Activated T-cell treated with anti-CD3 and anti-CD28 coated beads, Interleukin-2, amount 50 U/mL, for 4 hours (primary cell): ENCODE measurements around the gene ATL1. TPM values are rescaled to one million over a fixed set of nuclear protein-coding genes. Genes with fewer than 3 reads are reported as not detected.

Experiments used
- ATAC-seq, 2 donors: fragments of 200-7000 bp; cut with Tn5 transposase; one replicate each; pipeline ENCODE4 v1.10.0; 2021
- DNase-seq: peaks from one replicate; pipeline ENCODE4 v3.0.0-alpha.2; 2020
- H3K27me3 Mint-ChIP-seq: one replicate; pipeline ENCODE4 v1.8.0; 2021; ENCODE audit warnings: low read depth, mixed read lengths
- H3K36me3 Mint-ChIP-seq: one replicate; pipeline ENCODE4 v1.8.0; 2022; ENCODE audit warnings: mixed read lengths; ENCODE audit not compliant: insufficient read depth
- H3K4me1 Mint-ChIP-seq: one replicate; pipeline ENCODE4 v1.8.0; 2021; ENCODE audit warnings: low read depth, mixed read lengths
- H3K4me3 Mint-ChIP-seq: one replicate; pipeline ENCODE4 v1.8.0; 2021; ENCODE audit warnings: mild to moderate bottlenecking, moderate library complexity, mixed read lengths
- H3K9me3 Mint-ChIP-seq: one replicate; pipeline ENCODE4 v1.8.0; 2021; ENCODE audit warnings: mixed read lengths
- total RNA-seq, 3 donors: library from RNA; stranded (reverse); gene quantifications; one replicate each; pipeline ENCODE4 v1.2.1, GENCODE V29; 2021

The ATL1 gene
- total RNA-seq, 3 donors from 2014 or later = 0.37 to 0.79 (median 0.43) TPM

- DNase-seq (no peak), ATAC-seq (no peak)
- Mint-ChIP-seq H3K4me3 (no peak overlapping the region), H3K9me3 (no peaks in the 10 kb centered on the region), H3K27me3 (no peaks in the 10 kb centered on the region), H3K36me3 (peaks cover 11% of the 10 kb centered on the region), H3K4me1 (peaks cover 17% of the 10 kb centered on the region)
Observed at GRCh38 chr14:50667684-50667995, 107.7 kb downstream of the ATL1 start.

- Mint-ChIP-seq H3K4me3 (no peak within 1 kb of the TSS), H3K27me3 (no peaks in the 10 kb centered on the region), H3K9me3 (no peaks in the 10 kb centered on the region), H3K4me1 (peaks cover 15% of the 10 kb centered on the region), H3K36me3 (peaks cover 9% of the 10 kb centered on the region)
- DNase-seq = peak; percentile 36
- ATAC-seq = peak; percentile 75 to 81
Observed at GRCh38 chr14:50667996-50668825, 108.3 kb downstream of the ATL1 start, which contains the start of gene SAV1. Gene SAV1, minus strand, starts transcription at chr14:50668306. Its CDS starts 339 bp downstream, at chr14:50667967.

- Mint-ChIP-seq H3K4me1 (peaks cover 15% of the 10 kb centered on the region), H3K27me3 (no peaks in the 10 kb centered on the region), H3K9me3 (no peaks in the 10 kb centered on the region), H3K36me3 (peaks cover 5% of the 10 kb centered on the region), H3K4me3 (no peak overlapping the region)
- DNase-seq (no peak), ATAC-seq (no peak)
Observed at GRCh38 chr14:50668826-50669143, 108.8 kb downstream of the ATL1 start.

- Mint-ChIP-seq H3K36me3 (peaks cover 3% of the 10 kb centered on the region), H3K9me3 (no peaks in the 10 kb centered on the region), H3K27me3 (no peaks in the 10 kb centered on the region), H3K4me1 (peaks cover 15% of the 10 kb centered on the region), H3K4me3 (no peak overlapping the region)
- no peak for DNase-seq
- no peak for ATAC-seq
Observed at GRCh38 chr14:50669441-50669986, 109.6 kb downstream of the ATL1 start.

DNA sequence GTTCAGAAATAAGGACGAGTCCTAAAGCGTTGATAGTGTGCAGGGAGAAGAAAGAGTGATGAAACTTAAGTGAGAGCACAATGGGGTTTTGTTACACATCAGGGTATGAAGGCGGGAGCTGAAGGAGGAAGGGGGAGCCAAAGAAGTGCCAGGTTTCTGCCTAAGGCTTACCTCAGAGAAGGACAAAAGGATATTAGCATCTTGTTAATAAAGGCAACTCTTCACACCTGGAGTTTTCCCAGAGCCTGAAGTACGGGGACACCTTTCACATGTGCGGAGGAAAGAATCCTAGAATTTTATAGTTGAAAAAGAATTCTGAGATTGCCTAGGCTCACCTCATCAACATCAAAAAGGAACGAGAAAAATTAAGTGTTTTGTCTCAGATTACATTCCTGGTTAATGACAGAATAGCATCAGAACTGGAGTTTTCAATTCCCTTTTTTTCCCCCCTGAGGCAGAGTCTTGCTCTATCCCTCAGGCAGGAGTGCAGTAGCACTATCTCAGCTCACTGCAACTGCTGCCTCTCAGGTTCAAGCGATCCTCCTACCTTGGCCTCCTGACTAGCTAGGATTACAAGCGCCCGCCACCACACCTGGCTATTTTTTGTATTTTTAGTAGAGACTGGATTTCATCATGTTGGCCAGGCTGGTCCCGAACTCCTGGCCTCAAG lies 110.4 kb downstream of the ATL1 start:
- Mint-ChIP-seq H3K4me3 (no peak overlapping the region), H3K9me3 (no peaks in the 10 kb centered on the region), H3K4me1 (peaks cover 14% of the 10 kb centered on the region), H3K36me3 (no peaks in the 10 kb centered on the region), H3K27me3 (no peaks in the 10 kb centered on the region)
- DNase-seq (no peak), ATAC-seq (no peak)

GRCh38 chr14:50670866-50671256 lies 110.9 kb downstream of the ATL1 start:
- ATAC-seq (no peak), DNase-seq (no peak)
- H3K36me3 Mint-ChIP-seq = no peaks in the 10 kb centered on the region
- peaks cover 14% of the 10 kb centered on the region for H3K4me1 Mint-ChIP-seq
- no peak overlapping the region for H3K4me3 Mint-ChIP-seq
- H3K27me3 Mint-ChIP-seq = no peaks in the 10 kb centered on the region
- no peaks in the 10 kb centered on the region for H3K9me3 Mint-ChIP-seq

DNA sequence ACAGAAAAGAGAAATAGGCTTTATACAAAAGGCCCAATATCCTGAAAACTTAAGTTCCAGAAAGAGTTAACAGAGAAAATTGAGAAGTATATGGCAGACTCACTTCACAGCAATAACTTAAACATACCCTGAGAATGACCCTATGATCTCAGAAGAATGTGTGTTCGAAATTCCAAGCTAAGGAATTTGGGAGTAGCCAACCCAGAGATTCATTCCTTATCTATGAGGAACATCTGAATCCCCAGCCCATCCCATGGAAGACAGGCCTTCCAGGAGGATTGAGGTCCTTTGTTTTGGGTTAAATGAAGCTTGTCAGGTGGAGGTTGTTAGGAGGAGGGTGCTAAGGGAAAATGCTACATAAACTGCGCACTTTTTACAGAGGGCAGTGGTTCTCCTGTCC lies 115.7 kb downstream of the ATL1 start:
- Mint-ChIP-seq H3K9me3 (no peaks in the 10 kb centered on the region), H3K4me3 (no peak overlapping the region), H3K27me3 (no peaks in the 10 kb centered on the region), H3K36me3 (no peaks in the 10 kb centered on the region), H3K4me1 (peaks cover 12% of the 10 kb centered on the region)
- DNase-seq (no peak), ATAC-seq (no peak)

DNA sequence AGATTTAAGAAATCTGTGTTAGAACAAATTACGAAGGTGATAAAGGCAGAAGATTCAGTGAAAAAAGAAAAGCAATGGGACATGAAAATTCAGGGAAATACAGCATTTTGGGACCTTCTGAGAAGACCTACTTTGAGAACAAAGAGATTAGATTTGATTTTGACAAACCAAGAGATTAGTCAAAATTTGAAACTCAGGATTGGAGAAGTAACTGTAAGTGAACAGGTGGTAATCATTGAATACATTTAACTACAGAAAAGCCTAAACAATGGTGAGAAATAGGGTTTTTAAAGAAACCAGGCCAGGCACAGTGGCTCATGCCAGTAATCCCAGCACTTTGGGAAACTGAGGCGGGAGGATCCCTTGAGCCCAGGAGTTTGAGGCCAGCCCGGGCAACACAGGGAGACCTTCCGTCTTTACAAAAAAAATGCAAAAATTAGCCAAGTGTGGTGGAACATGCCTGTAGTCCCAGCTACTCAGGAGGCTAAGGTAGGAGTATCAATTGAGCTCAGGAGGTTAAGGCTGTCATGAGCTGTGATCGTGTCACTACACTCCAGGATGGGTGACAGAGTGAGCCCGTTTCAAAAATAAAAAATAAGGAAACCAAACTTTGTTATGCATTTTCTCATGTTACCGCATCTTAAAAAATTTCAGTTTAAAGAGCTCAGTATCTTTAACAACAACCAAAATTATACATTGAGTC lies 117.0 kb downstream of the ATL1 start:
- Mint-ChIP-seq H3K9me3 (no peaks in the 10 kb centered on the region), H3K4me3 (no peak overlapping the region)
- no peak for ATAC-seq

GRCh38 chr14:50677527-50678063 lies 117.7 kb downstream of the ATL1 start:
- Mint-ChIP-seq H3K36me3 (no peaks in the 10 kb centered on the region), H3K27me3 (no peaks in the 10 kb centered on the region), H3K9me3 (no peaks in the 10 kb centered on the region), H3K4me3 (peak overlapping the region; percentile 20), H3K4me1 (peaks cover 12% of the 10 kb centered on the region)
- DNase-seq = no peak
- no peak for ATAC-seq

More for the DNA sequence above, 117.0 kb downstream of the ATL1 start:
- DNase-seq = no peak
- Mint-ChIP-seq H3K4me1 (peaks cover 12% of the 10 kb centered on the region), H3K36me3 (no peaks in the 10 kb centered on the region), H3K27me3 (no peaks in the 10 kb centered on the region)

DNA sequence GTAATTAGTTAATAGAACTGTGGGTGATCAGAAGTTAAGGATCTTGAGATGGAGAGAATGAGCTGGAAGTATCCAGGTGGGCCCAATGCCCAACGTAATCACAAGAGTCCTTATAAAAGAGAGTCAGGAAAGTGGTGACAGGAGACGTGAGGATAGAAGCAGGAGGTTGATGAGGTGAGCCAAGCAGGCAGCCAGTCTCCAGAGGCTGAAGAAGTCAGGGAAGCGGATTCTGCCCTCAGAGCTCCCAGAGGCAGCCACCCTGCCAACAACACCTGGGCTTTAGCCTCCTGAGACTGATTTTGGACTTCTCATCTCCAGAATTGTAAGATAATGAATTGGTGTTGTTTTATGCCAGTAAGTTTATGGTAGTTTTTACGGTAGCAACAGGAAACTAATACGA lies 118.2 kb downstream of the ATL1 start:
- ATAC-seq (no peak), DNase-seq (no peak)
- Mint-ChIP-seq H3K36me3 (no peaks in the 10 kb centered on the region), H3K4me1 (peaks cover 12% of the 10 kb centered on the region), H3K9me3 (no peaks in the 10 kb centered on the region), H3K4me3 (no peak overlapping the region), H3K27me3 (no peaks in the 10 kb centered on the region)

GRCh38 chr14:50679674-50680073 lies 119.7 kb downstream of the ATL1 start:
- no peaks in the 10 kb centered on the region for H3K27me3 Mint-ChIP-seq
- no peaks in the 10 kb centered on the region for H3K36me3 Mint-ChIP-seq
- ATAC-seq (no peak), DNase-seq (no peak)
- no peak overlapping the region for H3K4me3 Mint-ChIP-seq
- peaks cover 12% of the 10 kb centered on the region for H3K4me1 Mint-ChIP-seq
- no peaks in the 10 kb centered on the region for H3K9me3 Mint-ChIP-seq

Other genes with a start within 250 kb of the ATL1 start
- 10 to 100 TPM in 2 of 3 donors, 1 to 10 TPM in 1; 9.5 to 13.3 (median 12.7) TPM for gene L2HGDH, start 247.9 kb upstream of the ATL1 start, total RNA-seq
- 10 to 100 TPM; 10.8 to 20.0 (median 17.1) TPM for gene DMAC2L, start 247.8 kb upstream of the ATL1 start, total RNA-seq
- gene CDKL1, start 163.3 kb upstream of the ATL1 start, total RNA-seq = 1 to 10 TPM; 4.7 to 7.4 (median 7.2) TPM
- 10 to 100 TPM; 47.3 to 55.1 (median 48.5) TPM for gene MAP4K5, start 27.6 kb upstream of the ATL1 start, total RNA-seq
- 10 to 100 TPM; 11.0 to 15.6 (median 15.3) TPM for gene SAV1, start 108.2 kb downstream of the ATL1 start, total RNA-seq